ENCODE measurements around the gene PEAR1.

- TF ChIP-seq POLR2A (IDR thresholded peaks at IDR 0.05) (no peak), CTCF (IDR thresholded peaks at IDR 0.05) (no peak), EP300 (IDR thresholded peaks at IDR 0.05) (no peak)
Measured at GRCh38 chr1:156885314-156885713, 8.2 kb upstream of the PEAR1 start.
